Small intestine (tissue), 7 donors: Measurements from ENCODE around the gene TRAPPC2L. TPM values are rescaled to one million over a fixed set of nuclear protein-coding genes. Genes with fewer than 3 reads are reported as not detected.

Experiments
- DNase-seq, 2 donors: peaks; one replicate each; pipeline versions ENCODE4 v3.0.0 to v3.0.0-alpha.2; 2013
- FAIRE-seq: peaks from 2 replicates; lab custom pipeline; 2012; peaks lifted over from hg19 to GRCh38; lab: Jason Lieb, UNC
- H3K27ac ChIP-seq, 3 donors: one replicate each; pipeline ENCODE4 v1.5.1; 2013; ENCODE audit warnings: low read length in 2 of 3, mild to moderate bottlenecking in 2 of 3, control low read depth in 1 of 3, inconsistent platforms in 1 of 3, low read depth in 1 of 3, moderate library complexity in 1 of 3
- H3K27me3 ChIP-seq, 3 donors: one replicate each; pipeline ENCODE4 v1.6.1; 2013; ENCODE audit warnings: low read length in 3 of 3, inconsistent platforms in 1 of 3; ENCODE audit not compliant: control insufficient read depth in 3 of 3, insufficient read depth in 3 of 3
- H3K36me3 ChIP-seq, 3 donors: one replicate each; pipeline ENCODE4 v1.6.1; 2013; ENCODE audit warnings: low read length in 3 of 3, inconsistent platforms in 1 of 3, low read depth in 1 of 3, mild to moderate bottlenecking in 1 of 3, moderate library complexity in 1 of 3; ENCODE audit not compliant: control insufficient read depth in 3 of 3, insufficient read depth in 2 of 3
- H3K4me1 ChIP-seq, 3 donors: one replicate each; pipeline ENCODE4 v1.6.1; 2013; ENCODE audit warnings: low read length in 2 of 3, inconsistent platforms in 1 of 3, low read depth in 1 of 3, mild to moderate bottlenecking in 1 of 3, moderate library complexity in 1 of 3; ENCODE audit not compliant: control insufficient read depth in 3 of 3, insufficient read depth in 2 of 3
- H3K4me3 ChIP-seq, 3 donors: one replicate each; pipeline ENCODE4 v1.5.1; 2013; ENCODE audit warnings: low read length in 3 of 3, control low read depth in 1 of 3, inconsistent platforms in 1 of 3, low read depth in 1 of 3, mild to moderate bottlenecking in 1 of 3, moderate library complexity in 1 of 3
- H3K9me3 ChIP-seq, 2 donors: one replicate each; pipeline ENCODE4 v1.6.1; 2013; ENCODE audit warnings: low read depth in 1 of 2, low read length in 1 of 2; ENCODE audit not compliant: control insufficient read depth in 2 of 2, insufficient read depth in 1 of 2
- WGBS, 3 donors: extraction: QIAGEN DNeasy Blood & Tissue Kit; methylation state at CpG; one replicate each; pipeline ENCODE4 v1.1.7; 2013; 5-methylcytosine and 5-hydroxymethylcytosine counted together
- polyA plus RNA-seq, 4 donors: library from polyadenylated mRNA; stranded (reverse) in 3 of 4; unstranded in 1 of 4; fragments of 200-250 nt in 3 of 4; fragments of 120-200 nt in 1 of 4; gene quantifications; one replicate each; pipeline versions ENCODE4 v1.2.1 to v1.2.3, GENCODE V29; 2013
- donor health status: healthy with polysubstance abuse.
- donor health status: control.
- donor health status: control.
- donor health status: Bipolar disorder and iron deficiency.
- donor health status: healthy.

The TRAPPC2L gene
- polyA plus RNA-seq, 4 donors, result 46.6 to 104 (median 72.7) TPM

GRCh38 chr16:88816736-88817535 lies 40.0 kb upstream of the TRAPPC2L start:
- no peak overlapping the region for H3K27ac ChIP-seq
- no peak for DNase-seq
- H3K9me3 ChIP-seq, result no peaks in the 10 kb centered on the region
- H3K27me3 ChIP-seq, result no peaks in the 10 kb centered on the region
- H3K4me1 ChIP-seq, result peaks cover 0 to 7% (median 0%) of the 10 kb centered on the region in 3 donors
- no peak for FAIRE-seq
- H3K4me3 ChIP-seq, result no peak overlapping the region
- peaks cover 0 to 39% (median 2%) of the 10 kb centered on the region in 3 donors for H3K36me3 ChIP-seq
- WGBS, 3 donors, result 80 to 85% (median 83%) methylated on average over 35 to 41 of the region's 41 CpGs

- H3K4me1 ChIP-seq, result peaks cover 0 to 6% (median 0%) of the 10 kb centered on the region in 3 donors
- FAIRE-seq, result no peak
Measured at GRCh38 chr16:88817785-88818574, 38.9 kb upstream of the TRAPPC2L start.

GRCh38 chr16:88818575-88818874 lies 38.4 kb upstream of the TRAPPC2L start:
- no peak overlapping the region for H3K27ac ChIP-seq
- FAIRE-seq, result no peak
- H3K36me3 ChIP-seq, result peaks cover 0 to 52% (median 5%) of the 10 kb centered on the region in 3 donors
- no peaks in the 10 kb centered on the region for H3K9me3 ChIP-seq
- no peaks in the 10 kb centered on the region for H3K27me3 ChIP-seq
- no peak overlapping the region for H3K4me3 ChIP-seq
- H3K4me1 ChIP-seq, result peaks cover 0 to under 1% (median 0%) of the 10 kb centered on the region in 3 donors
- WGBS, 3 donors, result 85 to 92% (median 89%) methylated on average over 18 of the region's 18 CpGs
- DNase-seq, result no peak

More at GRCh38 chr16:88817785-88818574, 38.9 kb upstream of the TRAPPC2L start:
- H3K9me3 ChIP-seq, result no peaks in the 10 kb centered on the region
- 84 to 87% (median 86%) methylated on average over 39 to 40 of the region's 40 CpGs for WGBS, 3 donors
- H3K36me3 ChIP-seq, result peaks cover 0 to 50% (median 5%) of the 10 kb centered on the region in 3 donors
- DNase-seq, result no peak
- H3K27me3 ChIP-seq, result no peaks in the 10 kb centered on the region
- no peak overlapping the region for H3K4me3 ChIP-seq
- no peak overlapping the region for H3K27ac ChIP-seq

- FAIRE-seq, result no peak
- Histone ChIP-seq H3K27ac (no peak overlapping the region), H3K36me3 (peaks cover 0 to 57% (median 5%) of the 10 kb centered on the region in 3 donors), H3K4me3 (no peak overlapping the region), H3K9me3 (no peaks in the 10 kb centered on the region), H3K4me1 (no peaks in the 10 kb centered on the region), H3K27me3 (no peaks in the 10 kb centered on the region)
- 85 to 89% (median 89%) methylated on average over 16 of the region's 16 CpGs for WGBS, 3 donors
- no peak for DNase-seq
Measured at GRCh38 chr16:88819126-88819525, 37.8 kb upstream of the TRAPPC2L start.

GRCh38 chr16:88820385-88821025 lies 36.4 kb upstream of the TRAPPC2L start:
- 79 to 91% (median 90%) methylated on average over 19 to 20 of the region's 20 CpGs for WGBS, 3 donors
- H3K4me1 ChIP-seq, result no peaks in the 10 kb centered on the region
- no peak for DNase-seq

GRCh38 chr16:88821168-88821850 lies 35.6 kb upstream of the TRAPPC2L start:
- H3K9me3 ChIP-seq, result no peaks in the 10 kb centered on the region
- 82 to 89% (median 86%) methylated on average over 19 to 22 of the region's 22 CpGs for WGBS, 3 donors

More at GRCh38 chr16:88820385-88821025, 36.4 kb upstream of the TRAPPC2L start:
- Histone ChIP-seq H3K27me3 (no peaks in the 10 kb centered on the region), H3K9me3 (no peaks in the 10 kb centered on the region), H3K27ac (no peak overlapping the region), H3K4me3 (no peak overlapping the region), H3K36me3 (peaks cover 0 to 67% (median 5%) of the 10 kb centered on the region in 3 donors)
- no peak for FAIRE-seq

GRCh38 chr16:88822281-88823040 lies 34.5 kb upstream of the TRAPPC2L start:
- FAIRE-seq, result no peak
- WGBS, 3 donors, result 91 to 94% (median 94%) methylated on average over 24 of the region's 24 CpGs

More at GRCh38 chr16:88821168-88821850, 35.6 kb upstream of the TRAPPC2L start:
- DNase-seq, result no peak
- no peaks in the 10 kb centered on the region for H3K27me3 ChIP-seq
- H3K36me3 ChIP-seq, result peaks cover 0 to 72% (median 5%) of the 10 kb centered on the region in 3 donors
- FAIRE-seq, result no peak
- no peak overlapping the region for H3K27ac ChIP-seq
- no peaks in the 10 kb centered on the region for H3K4me1 ChIP-seq
- H3K4me3 ChIP-seq, result no peak overlapping the region

More at GRCh38 chr16:88822281-88823040, 34.5 kb upstream of the TRAPPC2L start:
- no peak for DNase-seq
- Histone ChIP-seq H3K27ac (no peak overlapping the region), H3K9me3 (no peaks in the 10 kb centered on the region), H3K27me3 (no peaks in the 10 kb centered on the region), H3K4me1 (peaks cover 0 to 2% (median 0%) of the 10 kb centered on the region in 3 donors), H3K4me3 (no peak overlapping the region), H3K36me3 (peaks cover 0 to 73% (median 5%) of the 10 kb centered on the region in 3 donors)
